Measurements from ENCODE around the gene KIFBP.

KIFBP gene

GRCh38 chr10:69047111-69047832 is 58.7 kb downstream of the KIFBP start:
- no peak for DNase-seq (ENCODE audit: low read depth in 1 of 2, low spot score in 1 of 2)
- peak overlapping the region; percentile 97 for H3K27ac ChIP-seq (replicated peaks)
- TF ChIP-seq POLR2AphosphoS5 (IDR thresholded peaks at IDR 0.05; ENCODE audit: low read depth) (no peak), SPI1 (IDR thresholded peaks at IDR 0.05; ENCODE audit: borderline replicate concordance, low read depth) (no peak), GABPA (IDR thresholded peaks at IDR 0.05; ENCODE audit: low read depth) (no peak), CTCF (IDR thresholded peaks at IDR 0.05; ENCODE audit: insufficient read depth, low read length) (no peak)
- H3K4me3 ChIP-seq (replicated peaks; ENCODE audit: insufficient read depth, low read length) = no peak overlapping the region
- H3K27me3 ChIP-seq (ENCODE audit: insufficient read depth, poor library complexity, severe bottlenecking) = no peaks in the 10 kb centered on the region

- TF ChIP-seq REST (IDR thresholded peaks at IDR 0.05; ENCODE audit: insufficient replicate concordance, low read depth) (no peak), POLR2AphosphoS5 (IDR thresholded peaks at IDR 0.05; ENCODE audit: low read depth) (peak; percentile 73), GABPA (IDR thresholded peaks at IDR 0.05; ENCODE audit: low read depth) (no peak), CTCF (IDR thresholded peaks at IDR 0.05; ENCODE audit: insufficient read depth, low read length) (no peak), SPI1 (IDR thresholded peaks at IDR 0.05; ENCODE audit: borderline replicate concordance, low read depth) (peak; percentile 78; the same call in 1 of the 2 replicates)
- Histone ChIP-seq H3K27ac (replicated peaks) (peak overlapping the region; percentile 97), H3K4me3 (replicated peaks; ENCODE audit: insufficient read depth, low read length) (no peak overlapping the region), H3K27me3 (ENCODE audit: insufficient read depth, poor library complexity, severe bottlenecking) (no peaks in the 10 kb centered on the region)
- peak; percentile 94 for DNase-seq (ENCODE audit: low read depth in 1 of 2, low spot score in 1 of 2)
Measured at GRCh38 chr10:69048103-69048502, 59.5 kb downstream of the KIFBP start.

GRCh38 chr10:69049566-69049961 is 61.0 kb downstream of the KIFBP start:
- Histone ChIP-seq H3K4me3 (replicated peaks; ENCODE audit: insufficient read depth, low read length) (no peak overlapping the region), H3K27me3 (ENCODE audit: insufficient read depth, poor library complexity, severe bottlenecking) (no peaks in the 10 kb centered on the region), H3K27ac (replicated peaks) (peak overlapping the region; percentile 97)
- DNase-seq (ENCODE audit: low read depth in 1 of 2, low spot score in 1 of 2) = peak in 1 of 2 experiments; percentile 86
- TF ChIP-seq SPI1 (IDR thresholded peaks at IDR 0.05; ENCODE audit: borderline replicate concordance, low read depth) = peak; percentile 100
- 0 out of 2 replicates have a peak, but pooled peaks have one; percentile 28 for TF ChIP-seq POLR2AphosphoS5 (IDR thresholded peaks at IDR 0.05; ENCODE audit: low read depth)
- TF ChIP-seq CTCF (IDR thresholded peaks at IDR 0.05; ENCODE audit: insufficient read depth, low read length) = no peak
- no peak for TF ChIP-seq REST (IDR thresholded peaks at IDR 0.05; ENCODE audit: insufficient replicate concordance, low read depth)
- no peak for TF ChIP-seq GABPA (IDR thresholded peaks at IDR 0.05; ENCODE audit: low read depth)
